ENCODE measurements around the gene VWA5B1.
"Not testable (repeated sequence)": the region's sequence is repeated elsewhere in the genome, so short reads cannot be mapped to it uniquely, and the experiment has no call there.

The VWA5B1 gene

GRCh38 chr1:20281801-20282200 is 8.9 kb upstream of the VWA5B1 start:
- DNase-seq = no peak

- no peak for DNase-seq
Measured at GRCh38 chr1:20282533-20282932, 8.1 kb upstream of the VWA5B1 start.

GRCh38 chr1:20284046-20284445 is 6.6 kb upstream of the VWA5B1 start:
- DNase-seq = no peak

- no peak for DNase-seq
Measured at GRCh38 chr1:20284625-20285024, 6.0 kb upstream of the VWA5B1 start.

GRCh38 chr1:20285510-20285909 is 5.2 kb upstream of the VWA5B1 start:
- DNase-seq = no peak

GRCh38 chr1:20287696-20288095 is 3.0 kb upstream of the VWA5B1 start:
- not testable (repeated sequence) for DNase-seq

- DNase-seq = no peak
Measured at GRCh38 chr1:20291645-20292084, 990 bp downstream of the VWA5B1 start.

GRCh38 chr1:20298626-20299025 is 8.0 kb downstream of the VWA5B1 start:
- no peak for DNase-seq

GRCh38 chr1:20301463-20302107 is 10.9 kb downstream of the VWA5B1 start:
- DNase-seq = no peak

- DNase-seq = no peak
Measured at GRCh38 chr1:20302108-20302471, 11.4 kb downstream of the VWA5B1 start.

- no peak for DNase-seq
Measured at GRCh38 chr1:20307026-20307425, 16.4 kb downstream of the VWA5B1 start.

- DNase-seq = no peak
Measured at GRCh38 chr1:20308569-20308968, 17.9 kb downstream of the VWA5B1 start.

GRCh38 chr1:20311289-20311688 is 20.6 kb downstream of the VWA5B1 start:
- DNase-seq = no peak

GRCh38 chr1:20312310-20312709 is 21.6 kb downstream of the VWA5B1 start:
- no peak for DNase-seq

GRCh38 chr1:20312818-20313217 is 22.1 kb downstream of the VWA5B1 start:
- DNase-seq = no peak

GRCh38 chr1:20317471-20317870 is 26.8 kb downstream of the VWA5B1 start:
- no peak for DNase-seq

- no peak for DNase-seq
Measured at GRCh38 chr1:20318521-20318920, 27.8 kb downstream of the VWA5B1 start.

GRCh38 chr1:20318971-20319370 is 28.3 kb downstream of the VWA5B1 start:
- DNase-seq = no peak

GRCh38 chr1:20319456-20320220 is 29.0 kb downstream of the VWA5B1 start:
- no peak for DNase-seq

- no peak for DNase-seq
Measured at GRCh38 chr1:20320704-20321103, 30.0 kb downstream of the VWA5B1 start.

- DNase-seq = no peak
Measured at GRCh38 chr1:20321573-20321972, 30.9 kb downstream of the VWA5B1 start.

- no peak for DNase-seq
Measured at GRCh38 chr1:20322081-20322824, 31.6 kb downstream of the VWA5B1 start.

- DNase-seq = no peak
Measured at GRCh38 chr1:20322825-20323612, 32.3 kb downstream of the VWA5B1 start.
